GM18909 (cell line): Measurements from ENCODE around the gene RNF32.
"Not testable (repeated sequence)": the region's sequence is repeated elsewhere in the genome, so short reads cannot be mapped to it uniquely, and the experiment has no call there.

Experiments
- ATAC-seq: cut with Tn5 transposase; IDR thresholded peaks from one replicate; pipeline ENCODE4 v1.9.1; 2021; ENCODE audit warnings: mild to moderate bottlenecking; ENCODE audit not compliant: unreplicated experiment, poor library complexity

The RNF32 gene

GRCh38 chr7:156612930-156613329 lies 27.6 kb upstream of the RNF32 start:
- peak; percentile 75 for ATAC-seq

GRCh38 chr7:156614434-156615264 lies 25.9 kb upstream of the RNF32 start:
- no peak for ATAC-seq

DNA sequence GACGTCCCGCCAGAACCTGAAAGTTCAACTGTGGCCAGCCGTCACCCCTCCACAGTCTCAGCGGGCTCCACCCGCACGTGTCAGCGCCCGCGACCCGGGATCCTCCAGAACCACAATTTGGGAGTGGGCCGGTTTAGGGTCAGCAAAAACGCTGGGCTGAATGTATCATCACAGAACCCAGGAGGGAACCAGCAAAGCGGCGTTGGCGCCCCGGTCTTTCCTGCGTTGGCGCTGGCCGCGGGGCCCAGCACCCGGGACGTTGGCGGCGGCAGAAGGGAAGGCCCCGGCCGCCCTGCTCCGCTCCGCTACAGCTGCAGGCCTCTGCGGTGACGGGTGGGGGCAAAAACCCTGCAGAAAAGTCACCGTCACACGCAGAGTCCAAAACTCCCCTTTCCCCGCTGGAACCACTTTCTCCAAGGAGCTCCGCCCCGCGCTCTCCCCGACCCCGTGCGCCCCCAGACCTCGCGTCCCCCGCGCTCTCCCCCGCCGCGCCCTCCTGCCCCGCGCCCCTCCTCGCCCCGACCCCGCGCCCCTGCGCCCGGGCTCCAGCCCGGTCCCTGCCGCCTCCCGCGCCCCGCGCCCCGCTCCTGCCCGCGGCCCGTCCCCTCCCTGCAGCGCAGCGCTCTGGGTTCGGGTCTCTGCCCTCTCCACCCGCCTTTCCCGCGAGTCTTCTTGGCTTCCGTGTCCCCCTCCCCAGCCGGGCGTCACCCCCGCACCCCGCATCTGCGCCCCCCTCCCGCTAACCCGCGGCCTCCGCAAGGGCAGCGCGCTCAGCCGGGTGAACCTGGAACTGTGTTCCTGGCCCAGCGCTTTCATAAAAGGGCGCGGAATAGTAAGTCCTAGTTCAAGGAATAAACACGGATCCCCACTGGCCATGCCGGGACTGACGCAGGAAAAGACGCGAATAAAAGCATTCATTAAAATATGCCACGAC lies 24.0 kb upstream of the RNF32 start:
- ATAC-seq = no peak

- no peak for ATAC-seq
These were observed 23.4 kb upstream of the RNF32 start for GRCh38 chr7:156617215-156617614.

DNA sequence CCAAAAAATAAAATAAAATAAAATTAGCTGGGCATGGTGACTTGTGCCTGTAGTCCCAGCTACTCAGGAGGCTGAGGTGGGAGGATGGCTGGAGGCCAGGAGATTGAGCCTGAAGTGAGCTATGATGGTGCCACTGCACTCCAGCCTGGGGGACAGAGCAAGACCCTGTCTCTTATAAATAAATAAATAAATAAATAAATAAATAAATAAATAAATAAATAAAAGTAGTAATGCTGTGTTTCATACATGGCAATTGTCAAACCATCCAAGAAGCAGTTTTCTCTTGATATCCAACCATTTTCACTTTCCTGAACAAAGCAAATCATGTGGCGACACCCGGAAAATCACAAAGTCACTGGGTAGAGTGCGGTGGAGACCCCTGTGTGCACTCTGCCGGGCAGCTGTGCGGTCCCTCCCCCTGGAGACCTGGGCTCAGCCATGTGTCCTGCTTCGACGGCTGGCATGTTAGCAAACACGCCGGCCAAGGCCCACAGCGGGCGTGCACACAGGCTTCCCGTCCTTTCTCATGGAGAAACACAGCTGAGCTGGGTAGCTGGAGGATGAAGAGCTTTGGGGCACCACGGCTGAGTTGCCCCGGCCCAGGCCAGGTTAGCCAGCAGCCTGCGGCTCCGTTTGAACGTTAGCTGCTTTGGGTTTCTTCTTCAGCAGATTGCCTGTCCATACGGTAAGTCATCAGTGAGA lies 22.3 kb upstream of the RNF32 start:
- no peak for ATAC-seq

- ATAC-seq = no peak
These were observed 21.7 kb upstream of the RNF32 start for GRCh38 chr7:156618780-156619367.

DNA sequence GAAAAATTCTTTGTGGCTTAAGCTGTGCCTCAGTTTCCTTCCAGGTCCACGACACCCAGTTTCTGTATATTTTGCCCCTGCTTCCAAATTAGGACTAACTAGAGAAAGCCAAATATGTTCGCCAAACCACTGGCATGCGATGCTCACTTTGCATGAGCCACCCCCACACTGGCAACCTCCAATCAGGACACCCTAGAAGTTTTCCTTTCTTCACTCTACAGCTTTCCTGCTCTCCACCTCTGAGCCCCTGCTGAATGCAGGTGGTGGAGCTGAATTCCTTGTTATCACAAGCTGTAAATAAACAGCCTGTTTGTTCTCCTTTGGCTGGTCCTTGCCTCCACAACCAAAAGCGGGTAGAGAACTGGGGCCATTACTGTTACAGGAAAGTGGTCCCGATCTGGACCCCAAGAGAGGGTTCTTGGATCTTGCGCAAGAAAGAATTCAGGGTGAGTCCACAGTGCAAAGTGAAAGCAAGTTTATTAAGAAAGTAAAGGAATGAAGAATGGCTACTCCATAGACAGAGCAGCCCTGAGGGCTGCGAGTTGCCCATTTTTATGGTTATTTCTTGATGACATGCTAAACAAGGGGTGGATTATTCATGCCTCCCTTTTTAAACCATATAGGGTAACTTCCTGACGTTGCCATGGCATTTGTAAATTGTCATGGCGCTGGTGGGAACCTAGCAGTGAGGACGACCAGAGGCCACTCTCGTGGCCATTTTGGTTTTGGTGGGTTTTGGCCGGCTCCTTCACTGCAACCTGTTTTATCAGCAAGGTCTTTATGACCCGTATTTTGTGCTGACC lies 20.9 kb upstream of the RNF32 start:
- not testable (repeated sequence) for ATAC-seq

GRCh38 chr7:156620291-156620675 lies 20.3 kb upstream of the RNF32 start:
- no peak for ATAC-seq

GRCh38 chr7:156621652-156622051 lies 18.9 kb upstream of the RNF32 start:
- no peak for ATAC-seq

DNA sequence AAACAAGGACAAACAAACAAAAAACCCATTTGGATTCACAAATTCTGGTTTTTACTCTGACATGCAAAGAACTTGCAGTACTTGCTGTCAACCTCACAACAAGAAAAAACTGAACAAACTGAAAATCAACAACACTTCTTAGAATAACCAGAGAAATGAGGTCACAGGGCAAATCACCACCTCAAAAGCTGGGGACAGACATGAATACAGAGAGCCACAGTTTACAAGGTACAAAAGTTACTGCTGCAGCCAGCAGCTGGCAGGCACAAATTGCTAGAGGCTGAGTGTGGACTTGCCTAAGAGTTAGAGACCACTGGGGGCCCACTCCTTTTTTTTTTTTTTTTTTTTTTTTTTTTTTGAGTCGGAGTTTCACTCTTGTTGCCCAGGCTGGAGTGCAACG lies 15.0 kb upstream of the RNF32 start:
- no peak for ATAC-seq

DNA sequence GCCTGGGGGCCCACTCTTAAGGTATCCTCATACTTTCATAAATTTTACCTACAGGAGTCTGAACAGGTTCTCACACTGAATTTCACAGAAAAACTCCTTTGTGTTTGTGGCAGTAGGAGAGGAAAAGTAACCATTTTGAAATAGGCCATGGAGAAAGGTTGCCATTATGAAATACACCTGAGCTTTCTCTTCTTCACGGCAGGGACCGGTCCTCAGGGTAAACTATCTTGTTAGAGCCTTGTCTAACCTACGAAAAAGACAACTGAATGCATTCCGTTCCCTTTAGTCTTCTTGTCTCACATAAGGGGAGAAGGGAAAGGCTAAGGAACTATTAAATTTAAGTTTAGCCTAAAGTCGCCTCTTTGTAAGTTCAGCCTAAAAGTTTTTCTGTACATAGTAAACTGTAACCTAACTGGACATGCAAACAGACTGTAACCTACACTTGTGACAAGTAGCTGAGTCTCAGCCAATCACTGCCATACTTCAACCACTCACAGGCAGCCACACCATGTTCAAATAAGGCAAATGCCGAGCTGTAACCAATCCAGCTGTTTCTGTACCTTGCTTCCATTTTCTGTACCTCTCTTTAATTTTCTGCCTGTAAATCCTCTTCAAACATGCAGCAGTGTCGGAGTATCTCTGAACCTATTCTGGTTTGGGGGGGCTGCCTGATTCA lies 14.2 kb upstream of the RNF32 start:
- ATAC-seq = no peak

- ATAC-seq = no peak
These were observed 12.0 kb upstream of the RNF32 start for GRCh38 chr7:156628562-156628961.

- ATAC-seq = no peak
These were observed 10.7 kb upstream of the RNF32 start for GRCh38 chr7:156629873-156630272.

GRCh38 chr7:156634117-156634516 lies 6.5 kb upstream of the RNF32 start:
- ATAC-seq = no peak

DNA sequence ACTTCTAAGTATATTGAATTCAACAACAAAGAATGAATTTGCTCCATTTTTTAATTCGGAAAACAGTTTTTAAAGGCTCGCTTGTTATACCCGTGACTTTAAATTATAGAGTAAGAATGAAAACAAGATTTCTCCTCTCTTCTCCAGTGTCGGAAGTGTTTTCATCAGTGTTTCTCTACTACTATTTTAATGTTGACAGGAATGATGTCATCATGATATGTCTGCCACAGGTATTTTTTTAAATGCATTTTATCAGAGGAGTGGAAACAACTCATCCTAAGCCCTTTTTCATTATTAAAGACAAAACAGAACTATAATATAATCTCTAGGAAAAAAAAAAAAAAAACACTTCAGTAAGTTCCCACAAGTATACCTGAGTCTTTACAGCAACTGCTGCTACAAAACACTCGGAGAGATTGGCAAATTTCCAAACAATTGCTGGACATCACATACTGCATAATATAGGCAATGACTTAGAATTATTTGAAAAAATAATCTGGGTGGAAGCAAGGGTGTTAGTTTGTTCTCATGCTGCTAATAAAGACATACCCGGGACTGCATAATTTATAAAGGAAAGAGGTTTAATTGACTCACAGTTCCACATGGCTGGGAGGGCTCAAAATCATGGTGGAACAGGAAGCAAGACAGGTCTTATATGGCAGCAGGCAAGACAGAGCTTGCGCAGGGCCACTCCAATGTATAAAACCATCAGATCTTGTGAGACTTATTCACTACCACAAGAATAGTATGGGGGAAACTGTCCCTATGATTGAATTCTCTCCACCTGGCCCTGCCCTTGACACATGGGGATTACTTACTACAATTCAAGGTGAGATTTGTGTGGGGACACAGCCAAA lies 4.8 kb upstream of the RNF32 start:
- no peak for ATAC-seq

DNA sequence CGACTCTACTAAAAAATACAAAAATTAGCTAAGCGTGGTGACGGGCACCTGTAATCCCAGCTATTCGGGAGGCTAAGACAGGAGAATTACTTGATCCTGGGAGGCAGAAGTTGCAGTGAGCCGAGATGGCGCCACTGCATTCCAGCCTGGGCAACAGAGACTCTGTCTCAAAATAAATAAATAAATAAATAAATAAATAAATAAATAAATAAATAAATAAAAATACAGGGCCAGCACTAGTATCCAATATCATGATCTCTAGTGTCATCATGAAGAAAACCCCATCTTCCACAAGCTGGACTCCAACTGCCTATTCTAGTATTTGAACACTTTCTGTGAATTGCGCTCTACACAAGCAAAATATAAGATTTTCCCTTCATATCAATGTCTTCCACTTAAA lies 3.5 kb upstream of the RNF32 start:
- not testable (repeated sequence) for ATAC-seq

GRCh38 chr7:156638443-156639077 lies 2.0 kb upstream of the RNF32 start:
- ATAC-seq = no peak
